ENCODE data around the gene LAT. TPM values are rescaled to one million over a fixed set of nuclear protein-coding genes. Genes with fewer than 3 reads are reported as not detected.

Gene LAT
- total and polyA plus RNA-seq, 2 donors (not counting 3 experiments of a cell fraction or from before 2014, with no cell fraction given), result 4.5 to 5.9 TPM

GRCh38 chr16:28935924-28936783, 48.7 kb upstream of the LAT start:
- DNase-seq (ENCODE audit: low read depth, low spot score), result peak; percentile 85
- peak; percentile 94 for FAIRE-seq
- CTCF ChIA-PET, result interaction anchor here (0.6 to 1.3 kb wide), 6 partner anchors 9 to 37 kb away, joined by 3 to 18 read pairs (median 3); partner anchors contain the start of gene RABEP2

More at GRCh38 chr16:28935924-28936783, 48.7 kb upstream of the LAT start:
- H4K20me1 ChIP-seq (replicated peaks; ENCODE audit: control insufficient read depth, extremely low read depth, insufficient read depth, low read length), result no peaks in the 10 kb centered on the region
- H3K9me3 ChIP-seq (replicated peaks; ENCODE audit: control insufficient read depth, insufficient read depth, low read length), result no peaks in the 10 kb centered on the region
- no peaks in the 10 kb centered on the region for H3K4me1 ChIP-seq (ENCODE audit: control insufficient read depth, extremely low read depth, insufficient read depth, low read length)
- dilution Hi-C loops (cut with MboI; ENCODE audit: extremely low pct_ligation_motif_present, low sequenced_read_pairs), result no loop called here
- H3K9ac ChIP-seq (replicated peaks; ENCODE audit: extremely low read depth, insufficient read depth, low read length), result no peak overlapping the region
- POLR2A ChIA-PET, result interaction anchor here (0.5 to 1.1 kb wide), 3 partner anchors 52 to 83 kb away, joined by 3 to 8 read pairs (median 4); no protein-coding TSS in a partner anchor
- peak overlapping the region in 1 of 3 experiments; percentile 12 for H3K4me3 ChIP-seq (replicated peaks in 1 of 3; ENCODE audit: insufficient read depth in 1 of 3, low read depth in 1 of 3, low read length in 3 of 3)
- peak overlapping the region; percentile 67 for H2AFZ ChIP-seq (ENCODE audit: low read depth, low read length)
- BruUV-seq (replicated peaks), result no TSS peak
- intact Hi-C loops (cut with micrococcal nuclease), result loop anchor here (1.0 to 2.0 kb wide), 3 partner anchors 9 to 15 kb away; partner anchors contain the start of genes NFATC2IP and RABEP2
- H3K79me2 ChIP-seq (ENCODE audit: control insufficient read depth, insufficient read depth, low read length), result no peaks in the 10 kb centered on the region
- no peak overlapping the region for H3K27ac ChIP-seq (ENCODE audit: insufficient read depth, low read depth, low read length)
- H3K27me3 ChIP-seq (ENCODE audit: control insufficient read depth in 2 of 2, insufficient read depth in 2 of 2, low read length in 2 of 2), result no peaks in the 10 kb centered on the region
- no peaks in the 10 kb centered on the region for H3K9me1 ChIP-seq (replicated peaks; ENCODE audit: control insufficient read depth, extremely low read depth, insufficient read depth, low read length)
- TF ChIP-seq CTCF (IDR thresholded peaks at IDR 0.05; ENCODE audit: extremely low read depth in 1 of 2, insufficient read depth in 1 of 2, low read depth in 1 of 2, low read length in 2 of 2) (no peak), POLR2AphosphoS5 (IDR thresholded peaks at IDR 0.05; ENCODE audit: insufficient read depth, low read depth, low read length) (no peak), FOS (IDR thresholded peaks at IDR 0.05; ENCODE audit: borderline replicate concordance, insufficient read depth, low read length) (no peak), POLR2A (IDR thresholded peaks at IDR 0.05; ENCODE audit: low read depth, low read length) (no peak), EZH2 (IDR thresholded peaks at IDR 0.05; ENCODE audit: borderline replicate concordance, low read depth, low read length, severe bottlenecking) (no peak), GATA2 (IDR thresholded peaks at IDR 0.05; ENCODE audit: insufficient read depth, insufficient read length, low read depth, low read length) (no peak), MYC (IDR thresholded peaks at IDR 0.05; ENCODE audit: low read depth, low read length) (no peak), JUN (IDR thresholded peaks at IDR 0.05; ENCODE audit: borderline replicate concordance, insufficient read depth, insufficient read length, low read depth) (no peak)
- TF ChIP-seq, protein P1, sequence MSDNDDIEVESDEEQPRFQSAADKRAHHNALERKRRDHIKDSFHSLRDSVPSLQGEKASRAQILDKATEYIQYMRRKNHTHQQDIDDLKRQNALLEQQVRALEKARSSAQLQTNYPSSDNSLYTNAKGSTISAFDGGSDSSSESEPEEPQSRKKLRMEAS (IDR thresholded peaks at IDR 0.05; ENCODE audit: insufficient read depth, insufficient read length), result no peak
- no peaks in the 10 kb centered on the region for H3K36me3 ChIP-seq (ENCODE audit: control insufficient read depth in 2 of 2, extremely low read depth in 1 of 2, insufficient read depth in 2 of 2, low read length in 2 of 2)
- H3K4me2 ChIP-seq (ENCODE audit: insufficient read depth, low read length), result peak overlapping the region; percentile 13
